WERI-Rb-1 (cell line): ENCODE measurements around the gene VAX1.
"Not testable (repeated sequence)": the region's sequence is repeated elsewhere in the genome, so short reads cannot be mapped to it uniquely, and the experiment has no call there.

Source experiments
- DNase-seq: peaks from one replicate; pipeline ENCODE4 v3.0.0-alpha.2; 2020
- H3K27ac ChIP-seq: fragments of 250-450 bp; sonication (Bioruptor Pico); 2 replicates; pipeline ENCODE4 v1.5.1; 2020; ENCODE audit warnings: mild to moderate bottlenecking, moderate library complexity
- H3K27me3 ChIP-seq: fragments of 250-450 bp; sonication (Bioruptor Pico); 2 replicates; pipeline ENCODE4 v1.5.1; 2021; ENCODE audit warnings: mild to moderate bottlenecking, low read depth, moderate library complexity; ENCODE audit not compliant: insufficient read depth, severe bottlenecking
- H3K36me3 ChIP-seq: fragments of 250-450 bp; sonication (Bioruptor Pico); 2 replicates; pipeline ENCODE4 v1.5.1; 2020; ENCODE audit warnings: mild to moderate bottlenecking, moderate library complexity
- H3K4me3 ChIP-seq: 2 replicates; pipeline ENCODE4 v1.5.1; 2011; ENCODE audit warnings: low read depth, mild to moderate bottlenecking, control low read depth, low read length
- H3K9me3 ChIP-seq: fragments of 250-450 bp; sonication (Bioruptor Pico); 2 replicates; pipeline ENCODE4 v1.5.1; 2021; ENCODE audit warnings: mild to moderate bottlenecking, moderate library complexity; ENCODE audit not compliant: severe bottlenecking
- TF ChIP-seq, protein P1 (sequence below): IDR thresholded peaks from 2 replicates; pipeline ENCODE4 v1.5.1; 2011; ENCODE audit warnings: low read depth, mild to moderate bottlenecking, control low read depth, inconsistent platforms, low read length

Gene VAX1, protein sequence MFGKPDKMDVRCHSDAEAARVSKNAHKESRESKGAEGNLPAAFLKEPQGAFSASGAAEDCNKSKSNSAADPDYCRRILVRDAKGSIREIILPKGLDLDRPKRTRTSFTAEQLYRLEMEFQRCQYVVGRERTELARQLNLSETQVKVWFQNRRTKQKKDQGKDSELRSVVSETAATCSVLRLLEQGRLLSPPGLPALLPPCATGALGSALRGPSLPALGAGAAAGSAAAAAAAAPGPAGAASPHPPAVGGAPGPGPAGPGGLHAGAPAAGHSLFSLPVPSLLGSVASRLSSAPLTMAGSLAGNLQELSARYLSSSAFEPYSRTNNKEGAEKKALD

GRCh38 chr10:117137911-117138642, at the start of gene VAX1:
Gene VAX1 (minus strand): TSS chr10:117138270. CDS start chr10:117138056, 214 bp downstream.
- peaks cover 8% of the 10 kb centered on the region for H3K27me3 ChIP-seq
- peak within 1 kb of the TSS; percentile 81 for H3K4me3 ChIP-seq
- TF ChIP-seq, protein P1, sequence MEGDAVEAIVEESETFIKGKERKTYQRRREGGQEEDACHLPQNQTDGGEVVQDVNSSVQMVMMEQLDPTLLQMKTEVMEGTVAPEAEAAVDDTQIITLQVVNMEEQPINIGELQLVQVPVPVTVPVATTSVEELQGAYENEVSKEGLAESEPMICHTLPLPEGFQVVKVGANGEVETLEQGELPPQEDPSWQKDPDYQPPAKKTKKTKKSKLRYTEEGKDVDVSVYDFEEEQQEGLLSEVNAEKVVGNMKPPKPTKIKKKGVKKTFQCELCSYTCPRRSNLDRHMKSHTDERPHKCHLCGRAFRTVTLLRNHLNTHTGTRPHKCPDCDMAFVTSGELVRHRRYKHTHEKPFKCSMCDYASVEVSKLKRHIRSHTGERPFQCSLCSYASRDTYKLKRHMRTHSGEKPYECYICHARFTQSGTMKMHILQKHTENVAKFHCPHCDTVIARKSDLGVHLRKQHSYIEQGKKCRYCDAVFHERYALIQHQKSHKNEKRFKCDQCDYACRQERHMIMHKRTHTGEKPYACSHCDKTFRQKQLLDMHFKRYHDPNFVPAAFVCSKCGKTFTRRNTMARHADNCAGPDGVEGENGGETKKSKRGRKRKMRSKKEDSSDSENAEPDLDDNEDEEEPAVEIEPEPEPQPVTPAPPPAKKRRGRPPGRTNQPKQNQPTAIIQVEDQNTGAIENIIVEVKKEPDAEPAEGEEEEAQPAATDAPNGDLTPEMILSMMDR: no peak
- H3K27ac ChIP-seq: peak within 1 kb of the TSS; percentile 79
- peaks cover 4% of the 10 kb centered on the region for H3K36me3 ChIP-seq
- peak; percentile 60 for DNase-seq
- H3K9me3 ChIP-seq: peaks cover 4% of the 10 kb centered on the region

GRCh38 chr10:117186832-117187615, 49.0 kb upstream of the VAX1 start:
- Histone ChIP-seq H3K36me3 (no peaks in the 10 kb centered on the region), H3K4me3 (no peak overlapping the region), H3K27me3 (peaks cover 7% of the 10 kb centered on the region), H3K9me3 (no peaks in the 10 kb centered on the region), H3K27ac (no peak overlapping the region)
- DNase-seq: no peak
- TF ChIP-seq, protein P1: no peak

DNA sequence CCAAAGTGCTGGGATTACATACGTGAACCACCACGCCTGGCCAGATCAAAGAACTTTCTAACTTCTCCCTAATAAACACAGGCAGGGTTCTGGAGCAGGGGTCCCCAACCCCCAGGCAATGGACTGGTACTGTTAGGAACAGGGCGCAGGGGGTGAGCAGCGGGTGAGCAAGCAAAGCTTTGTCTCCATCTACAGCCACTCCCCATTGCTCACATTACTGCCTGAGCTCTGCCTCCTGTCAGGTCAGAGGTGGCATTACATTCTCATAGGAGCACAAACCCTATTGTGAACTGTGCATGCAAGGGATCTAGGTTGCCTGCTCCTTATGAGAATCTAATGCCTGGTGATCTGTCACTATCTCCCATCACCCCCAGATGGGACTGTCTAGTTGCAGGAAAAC, 47.7 kb upstream of the VAX1 start:
- not testable (repeated sequence) for H3K4me3 ChIP-seq, H3K27me3 ChIP-seq, H3K9me3 ChIP-seq, DNase-seq, H3K36me3 ChIP-seq, H3K27ac ChIP-seq

- Histone ChIP-seq H3K9me3 (no peaks in the 10 kb centered on the region), H3K27me3 (peaks cover 15% of the 10 kb centered on the region), H3K4me3 (no peak overlapping the region), H3K36me3 (no peaks in the 10 kb centered on the region), H3K27ac (no peak overlapping the region)
- DNase-seq: no peak
- TF ChIP-seq, protein P1: no peak
Observed at GRCh38 chr10:117184821-117185220, 46.8 kb upstream of the VAX1 start.

DNA sequence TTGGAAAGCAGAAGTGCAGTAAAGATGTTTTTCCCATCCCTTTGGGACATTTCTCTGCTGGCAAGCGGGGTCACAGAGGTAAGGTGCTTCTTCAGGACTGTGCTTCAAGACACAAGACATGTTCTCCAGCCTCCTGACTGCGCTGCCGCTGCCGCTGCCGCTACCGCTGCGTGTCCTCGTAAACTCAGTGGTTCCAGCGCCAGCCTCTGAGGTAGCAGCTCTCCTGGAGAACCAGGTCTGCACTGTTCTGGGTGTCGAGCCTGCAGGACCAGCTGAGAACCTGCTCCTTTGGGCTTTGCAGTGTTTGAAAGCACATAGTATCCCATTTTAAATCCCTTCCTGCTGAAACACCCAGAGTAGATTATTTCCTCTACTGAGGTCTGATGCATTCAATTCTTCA, 46.2 kb upstream of the VAX1 start:
- H3K4me3 ChIP-seq: no peak overlapping the region
- TF ChIP-seq, protein P1: no peak
- no peak overlapping the region for H3K27ac ChIP-seq
- no peaks in the 10 kb centered on the region for H3K9me3 ChIP-seq
- DNase-seq: no peak
- peaks cover 18% of the 10 kb centered on the region for H3K27me3 ChIP-seq
- H3K36me3 ChIP-seq: no peaks in the 10 kb centered on the region

DNA sequence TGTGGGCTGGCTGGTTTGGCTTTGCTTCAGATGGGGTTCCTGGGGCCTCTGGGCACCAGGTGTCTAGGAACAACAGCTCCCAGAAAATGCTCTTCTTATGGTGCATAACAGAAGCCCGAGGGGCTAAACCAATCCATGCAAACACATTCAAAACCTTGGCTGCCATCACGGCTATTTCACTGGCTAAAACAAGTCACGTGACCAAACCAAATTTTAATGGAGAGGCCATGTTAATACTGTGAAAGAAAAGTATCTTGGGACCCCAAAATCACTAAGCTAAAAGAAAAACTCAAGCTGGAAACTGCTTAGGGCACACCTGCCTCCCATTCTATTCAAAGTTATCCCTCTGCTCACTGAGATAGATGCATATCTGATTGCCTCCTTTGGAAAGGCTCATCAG, 40.1 kb upstream of the VAX1 start:
- DNase-seq: no peak
- H3K27ac ChIP-seq: no peak overlapping the region
- TF ChIP-seq, protein P1: no peak
- H3K36me3 ChIP-seq: no peaks in the 10 kb centered on the region
- peaks cover 57% of the 10 kb centered on the region for H3K27me3 ChIP-seq
- H3K4me3 ChIP-seq: no peak overlapping the region
- H3K9me3 ChIP-seq: no peaks in the 10 kb centered on the region
